ENCODE results near the gene HOXD9.

The HOXD9 gene

GRCh38 chr2:176111846-176112374 is 10.6 kb upstream of the HOXD9 start:
- no peak for DNase-seq

GRCh38 chr2:176112375-176113302 is 9.9 kb upstream of the HOXD9 start:
- no peak for DNase-seq

GRCh38 chr2:176114120-176114929 is 8.2 kb upstream of the HOXD9 start:
- no peak for DNase-seq

GRCh38 chr2:176114930-176115625 is 7.4 kb upstream of the HOXD9 start:
- DNase-seq = no peak

- no peak for DNase-seq
Measured at GRCh38 chr2:176115883-176116813, 6.4 kb upstream of the HOXD9 start, which contains the start of gene HOXD10. HOXD10 (plus strand) TSS chr2:176116778; CDS start chr2:176116834, 56 bp downstream.

GRCh38 chr2:176117162-176117822 is 5.2 kb upstream of the HOXD9 start:
- DNase-seq = no peak

GRCh38 chr2:176117823-176118371 is 4.6 kb upstream of the HOXD9 start:
- DNase-seq = no peak

GRCh38 chr2:176118601-176119339 is 3.7 kb upstream of the HOXD9 start:
- DNase-seq = peak; percentile 45

GRCh38 chr2:176120364-176121189 is 1.9 kb upstream of the HOXD9 start:
- DNase-seq = no peak

GRCh38 chr2:176121190-176122051 is 1.1 kb upstream of the HOXD9 start:
- DNase-seq = no peak

GRCh38 chr2:176122052-176122682 is 352 bp upstream of the HOXD9 start:
- DNase-seq = no peak

- DNase-seq = no peak
Measured at GRCh38 chr2:176123411-176124109, 1.0 kb downstream of the HOXD9 start.

- no peak for DNase-seq
Measured at GRCh38 chr2:176124110-176124946, 1.8 kb downstream of the HOXD9 start.

- DNase-seq = no peak
Measured at GRCh38 chr2:176124947-176125771, 2.6 kb downstream of the HOXD9 start.

- DNase-seq = no peak
Measured at GRCh38 chr2:176125772-176126054, 3.2 kb downstream of the HOXD9 start.

Measured in hematopoietic multipotent progenitor cell treated with erythropoietin and hydrocortisone succinate and interleukin-3 and kit ligand, for 8 days (in vitro differentiated cells).